SU-DHL-6 (cell line): ENCODE data around the gene PPP1R37.

ENCODE experiments used
- H2AFZ ChIP-seq: fragments of 200-600 bp; sonication (generic); 2 replicates; pipeline ENCODE4 v1.6.1; 2014; ENCODE audit warnings: low read depth, mild to moderate bottlenecking, moderate library complexity, mixed read lengths, antibody characterized with exemption, low read length; ENCODE audit not compliant: severe bottlenecking
- H3F3A ChIP-seq: fragments of 200-600 bp; shearing (Covaris generic); 2 replicates; pipeline ENCODE4 v1.6.0; 2016; ENCODE audit warnings: antibody characterized with exemption, mild to moderate bottlenecking; ENCODE audit not compliant: insufficient read depth
- H3K27ac ChIP-seq: fragments of 200-600 bp; sonication (generic); 2 replicates; pipeline ENCODE4 v1.5.1; 2016; ENCODE audit warnings: low read depth, mild to moderate bottlenecking, low read length, moderate library complexity, mixed read lengths
- H3K27me3 ChIP-seq: fragments of 200-600 bp; sonication (generic), shearing (Covaris generic); 2 replicates; pipeline ENCODE4 v1.6.0; 2014; ENCODE audit warnings: mild to moderate bottlenecking, low read length
- H3K36me3 ChIP-seq: fragments of 200-600 bp; sonication (generic); 2 replicates; pipeline ENCODE4 v1.6.1; 2014; ENCODE audit warnings: mild to moderate bottlenecking, low read length, mixed read lengths
- H3K4me2 ChIP-seq: fragments of 300-600, 200-600 bp; shearing (Covaris generic), sonication (generic); 2 replicates; pipeline ENCODE4 v1.6.0; 2014; ENCODE audit warnings: low read length, low read depth, mild to moderate bottlenecking; ENCODE audit not compliant: poor library complexity, severe bottlenecking
- H3K4me3 ChIP-seq: fragments of 200-600 bp; sonication (generic); 2 replicates; pipeline ENCODE4 v1.5.1; 2014; ENCODE audit warnings: antibody characterized with exemption, low read length, mild to moderate bottlenecking, mixed read lengths; ENCODE audit not compliant: insufficient read depth, poor library complexity, severe bottlenecking
- H3K79me2 ChIP-seq: fragments of 200-600 bp; sonication (generic); 2 replicates; pipeline ENCODE4 v1.6.1; 2014; ENCODE audit warnings: mild to moderate bottlenecking, low read length, moderate library complexity; ENCODE audit not compliant: insufficient read depth
- H3K9ac ChIP-seq: fragments of 200-600 bp; sonication (generic); 2 replicates; pipeline ENCODE4 v1.7.0; 2014; ENCODE audit warnings: mild to moderate bottlenecking, low read length
- H3K9me2 ChIP-seq: fragments of 200-600 bp; sonication (generic); replicated peaks from 2 replicates; pipeline ENCODE4 v1.6.1; 2014; ENCODE audit warnings: low read length; ENCODE audit not compliant: insufficient read depth
- H3K9me3 ChIP-seq: fragments of 200-600 bp; sonication (generic); 2 replicates; pipeline ENCODE4 v1.6.1; 2014; ENCODE audit warnings: low read length, mixed read lengths; ENCODE audit not compliant: insufficient read depth
- H4K20me1 ChIP-seq: fragments of 200-600 bp; sonication (generic); 2 replicates; pipeline ENCODE4 v1.6.1; 2014; ENCODE audit warnings: low read depth, mild to moderate bottlenecking, antibody characterized with exemption, low read length, moderate library complexity, mixed read lengths
- CTCF ChIP-seq: fragments of 200-600 bp; sonication (generic); IDR thresholded peaks from one replicate; pipeline ENCODE4 v1.5.1; 2017; ENCODE audit warnings: antibody characterized with exemption, mild to moderate bottlenecking, low read length, moderate library complexity; ENCODE audit not compliant: insufficient read depth, poor library complexity, severe bottlenecking
- EZH2phosphoT487 ChIP-seq: fragments of 200-600 bp; sonication (generic), shearing (Covaris generic); conservative IDR thresholded peaks from 2 replicates; pipeline ENCODE4 v1.6.1; 2018; ENCODE audit warnings: mild to moderate bottlenecking, antibody characterized with exemption, low read length, moderate library complexity, mixed read lengths

PPP1R37 gene

GRCh38 chr19:45112111-45112827, 19.3 kb downstream of the PPP1R37 start:
- peaks cover 75% of the 10 kb centered on the region for H3K79me2 ChIP-seq
- no peaks in the 10 kb centered on the region for H3K9me2 ChIP-seq
- no peaks in the 10 kb centered on the region for H3K9me3 ChIP-seq
- no peaks in the 10 kb centered on the region for H3K27me3 ChIP-seq
- H4K20me1 ChIP-seq: no peaks in the 10 kb centered on the region; the same call in 1 of the 2 replicates
- no peaks in the 10 kb centered on the region for H3K36me3 ChIP-seq
- no peak overlapping the region for H3K4me2 ChIP-seq
- H3K4me3 ChIP-seq: no peak overlapping the region
- H3F3A ChIP-seq: no peaks in the 10 kb centered on the region
- no peak overlapping the region for H3K9ac ChIP-seq
- TF ChIP-seq CTCF (no peak), EZH2phosphoT487 (no peak)
- H2AFZ ChIP-seq: no peak overlapping the region
- H3K27ac ChIP-seq: no peak overlapping the region

- no peaks in the 10 kb centered on the region for H3K9me2 ChIP-seq
- no peak overlapping the region for H3K4me2 ChIP-seq
- H2AFZ ChIP-seq: no peak overlapping the region
- no peak overlapping the region for H3K4me3 ChIP-seq
- no peak overlapping the region for H3K27ac ChIP-seq
- H3K9ac ChIP-seq: no peak overlapping the region
- no peaks in the 10 kb centered on the region; the same call in 1 of the 2 replicates for H4K20me1 ChIP-seq
- H3K27me3 ChIP-seq: no peaks in the 10 kb centered on the region
- no peaks in the 10 kb centered on the region for H3K36me3 ChIP-seq
- 0 out of 2 replicates have a peak, but pooled peaks cover 7% of the 10 kb centered on the region for H3F3A ChIP-seq
- peaks cover 62% of the 10 kb centered on the region for H3K79me2 ChIP-seq
- H3K9me3 ChIP-seq: no peaks in the 10 kb centered on the region
- TF ChIP-seq CTCF (no peak), EZH2phosphoT487 (no peak)
These were observed 20.6 kb downstream of the PPP1R37 start for GRCh38 chr19:45113628-45114027.

- Histone ChIP-seq H2AFZ (no peak overlapping the region), H3K9ac (no peak overlapping the region), H3K9me3 (no peaks in the 10 kb centered on the region), H3K27me3 (no peaks in the 10 kb centered on the region), H3K9me2 (no peaks in the 10 kb centered on the region), H3K27ac (no peak overlapping the region), H3K4me3 (no peak overlapping the region), H3K79me2 (peaks cover 59% of the 10 kb centered on the region), H3F3A (0 out of 2 replicates have a peak, but pooled peaks cover 7% of the 10 kb centered on the region), H3K4me2 (no peak overlapping the region), H3K36me3 (no peaks in the 10 kb centered on the region), H4K20me1 (peaks cover under 1% of the 10 kb centered on the region; the same call in 1 of the 2 replicates)
- TF ChIP-seq EZH2phosphoT487 (no peak), CTCF (no peak)
These were observed 21.1 kb downstream of the PPP1R37 start for GRCh38 chr19:45114116-45114515.
